Testis (tissue), 3 donors: ENCODE data around the gene DDAH2. TPM values are rescaled to one million over a fixed set of nuclear protein-coding genes. Genes with fewer than 3 reads are reported as not detected.
A peak's percentile ranks its signal among the peaks of the same experiment; 100 is the strongest.

Experiments
- DNase-seq: peaks from one replicate; pipeline ENCODE4 v3.0.0-alpha.2; 2019
- H3K27ac ChIP-seq, 2 donors: fragments of 200-600 bp; sonication (generic); one replicate each; pipeline ENCODE4 v1.5.1; 2019
- H3K27me3 ChIP-seq: fragments of 200-600 bp; sonication (generic); one replicate; pipeline ENCODE4 v1.5.1; 2019
- H3K36me3 ChIP-seq: fragments of 200-600 bp; sonication (generic); one replicate; pipeline ENCODE4 v1.5.1; 2017; ENCODE audit warnings: low read depth; ENCODE audit errors: missing control alignments
- H3K4me1 ChIP-seq: fragments of 200-600 bp; sonication (generic); one replicate; pipeline ENCODE4 v1.5.1; 2019
- H3K4me3 ChIP-seq, 2 donors: fragments of 200-600 bp; sonication (generic); one replicate each; pipeline ENCODE4 v1.5.1; 2017 to 2019
- H3K9me3 ChIP-seq: fragments of 200-600 bp; sonication (generic); one replicate; pipeline ENCODE4 v1.5.1; 2017
- POLR2A ChIP-seq: fragments of 450-650 bp; IDR thresholded peaks from one replicate; pipeline ENCODE4 v1.6.1; 2017; ENCODE audit warnings: antibody characterized with exemption, mild to moderate bottlenecking, moderate library complexity
- WGBS, 2 donors: methylation state at CpG; one replicate each; pipeline ENCODE4 v1.1.5; 2018; 5-methylcytosine and 5-hydroxymethylcytosine counted together
- intact Hi-C: fragments of 100-400 bp; cut with DNase I; formaldehyde crosslinking; loops from one replicate; pipeline ENCODE4 v1.15.1; 2023; ENCODE audit warnings: low total_unique reads
- polyA plus RNA-seq: library from polyadenylated mRNA; stranded (reverse); fragments of 350-450 nt; fragmentation: Illumina TruSeq; extraction: RNeasy Lipid Tissue Mini Kit (QIAGEN cat#74804); gene quantifications from one replicate; pipeline ENCODE4 v1.2.3, GENCODE V29; 2014; ENCODE audit warnings: low read depth, low replicate concordance; ENCODE audit not compliant: insufficient read depth
- total RNA-seq, 2 donors: library from RNA; depleted of rRNA; stranded (reverse); fragments of >200 nt; gene quantifications; one replicate each; pipeline ENCODE4 v1.2.3, GENCODE V29; 2016
- TF ChIP-seq, protein P1 (sequence below), 3 experiments: fragments of 450-650 bp in 2 of 3; fragments of 200-600 bp in 1 of 3; sonication (generic) in 1 of 3; IDR thresholded peaks; one replicate each; pipeline ENCODE4 v1.5.1; 2016 to 2019; ENCODE audit warnings: antibody characterized with exemption in 3 of 3, mild to moderate bottlenecking in 2 of 3, moderate library complexity in 1 of 3

The DDAH2 gene
- total and polyA plus RNA-seq, 3 donors from 2014 or later: 19.6 to 50.8 (median 38.0) TPM

DNA sequence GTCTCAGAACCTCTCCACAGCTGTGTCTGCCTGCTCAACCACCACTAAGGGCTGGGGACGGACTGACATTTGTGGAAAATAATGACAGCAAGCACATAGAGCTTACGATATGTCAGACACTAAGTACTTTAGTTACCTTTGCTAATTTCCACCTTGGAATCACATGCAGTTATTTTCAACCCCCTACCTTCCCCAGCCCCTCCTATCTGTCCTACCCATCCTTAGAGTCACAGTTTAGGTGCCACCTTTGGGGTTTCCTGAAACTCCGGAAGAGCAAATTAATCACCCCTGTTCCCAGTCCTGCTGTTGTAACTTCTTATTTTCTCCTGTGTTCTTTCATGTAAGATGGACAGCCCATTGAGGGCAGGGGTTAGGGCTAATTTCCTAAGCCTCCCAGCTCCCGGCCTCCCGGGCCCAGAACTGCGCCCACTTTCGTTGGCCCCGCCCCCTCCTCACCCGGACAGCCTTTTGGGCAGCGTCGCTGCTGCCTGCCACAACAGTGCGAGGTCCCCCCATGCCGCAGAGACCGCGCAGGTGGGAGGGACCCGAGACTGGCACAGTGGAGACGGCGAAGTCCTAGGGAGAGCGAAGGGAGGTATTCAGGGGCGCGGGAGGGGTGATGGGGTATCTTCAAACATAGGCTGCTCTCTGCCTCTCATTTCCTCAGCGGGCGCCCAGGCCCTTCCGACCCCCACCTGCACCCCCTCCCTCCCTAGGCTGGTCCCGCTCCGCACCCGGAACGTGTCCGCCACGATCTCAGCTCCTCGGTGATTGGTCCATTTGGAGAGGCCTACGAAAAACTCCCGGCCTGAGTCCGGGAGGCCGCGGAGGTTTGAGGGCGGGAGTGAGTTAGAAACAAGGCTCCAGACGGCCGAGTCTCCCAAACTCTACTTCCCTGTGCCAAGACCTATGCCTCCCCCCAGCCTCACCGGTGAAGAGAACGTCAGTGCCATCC, 1.1 kb downstream of the DDAH2 start:
- Histone ChIP-seq H3K4me3 (peak overlapping the region; percentile 66 to 85), H3K9me3 (no peaks in the 10 kb centered on the region), H3K27me3 (no peaks in the 10 kb centered on the region), H3K36me3 (no peaks in the 10 kb centered on the region), H3K27ac (peak overlapping the region; percentile 94 to 96), H3K4me1 (peaks cover 6% of the 10 kb centered on the region)
- 54 to 59% methylated on average over 39 to 40 of the region's 41 CpGs for WGBS, 2 donors
- intact Hi-C loops: no loop called here
- TF ChIP-seq, protein P1, sequence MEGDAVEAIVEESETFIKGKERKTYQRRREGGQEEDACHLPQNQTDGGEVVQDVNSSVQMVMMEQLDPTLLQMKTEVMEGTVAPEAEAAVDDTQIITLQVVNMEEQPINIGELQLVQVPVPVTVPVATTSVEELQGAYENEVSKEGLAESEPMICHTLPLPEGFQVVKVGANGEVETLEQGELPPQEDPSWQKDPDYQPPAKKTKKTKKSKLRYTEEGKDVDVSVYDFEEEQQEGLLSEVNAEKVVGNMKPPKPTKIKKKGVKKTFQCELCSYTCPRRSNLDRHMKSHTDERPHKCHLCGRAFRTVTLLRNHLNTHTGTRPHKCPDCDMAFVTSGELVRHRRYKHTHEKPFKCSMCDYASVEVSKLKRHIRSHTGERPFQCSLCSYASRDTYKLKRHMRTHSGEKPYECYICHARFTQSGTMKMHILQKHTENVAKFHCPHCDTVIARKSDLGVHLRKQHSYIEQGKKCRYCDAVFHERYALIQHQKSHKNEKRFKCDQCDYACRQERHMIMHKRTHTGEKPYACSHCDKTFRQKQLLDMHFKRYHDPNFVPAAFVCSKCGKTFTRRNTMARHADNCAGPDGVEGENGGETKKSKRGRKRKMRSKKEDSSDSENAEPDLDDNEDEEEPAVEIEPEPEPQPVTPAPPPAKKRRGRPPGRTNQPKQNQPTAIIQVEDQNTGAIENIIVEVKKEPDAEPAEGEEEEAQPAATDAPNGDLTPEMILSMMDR (IDR thresholded peaks at IDR 0.05): no peak
- no peak for TF ChIP-seq POLR2A
- no peak for DNase-seq

DNA sequence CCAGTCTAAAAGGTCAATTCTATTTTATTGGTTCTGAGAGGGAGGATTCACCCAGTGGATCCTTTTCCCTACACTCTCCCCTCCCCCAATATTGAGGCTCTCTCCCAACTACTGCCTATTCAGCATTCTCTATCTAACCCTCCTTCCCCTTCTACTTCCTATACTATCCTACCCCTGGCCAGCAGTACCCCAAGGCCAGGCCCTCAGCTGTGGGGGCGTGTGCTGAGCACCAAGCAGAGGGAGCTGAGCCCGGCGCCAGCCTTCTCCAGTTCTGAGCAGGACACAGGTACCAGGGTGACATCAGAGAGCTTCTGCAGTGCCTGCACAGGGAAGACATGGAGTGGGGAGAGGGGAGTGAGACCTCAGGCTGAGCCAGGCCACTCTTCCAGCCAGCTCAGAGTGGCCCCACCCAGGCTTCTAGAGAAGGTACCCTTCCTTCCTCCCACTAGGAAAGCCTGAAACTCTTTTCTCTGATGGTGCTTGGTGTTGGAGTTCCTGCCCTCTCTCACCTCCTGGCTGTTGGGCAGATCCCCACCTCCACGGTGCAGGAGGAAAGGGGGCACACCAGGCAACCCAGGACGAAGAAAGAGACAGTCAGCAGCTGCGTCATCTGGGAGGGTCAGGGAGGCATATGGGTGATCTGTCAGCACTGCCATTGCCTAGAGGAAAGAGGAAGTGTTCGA, 1.9 kb downstream of the DDAH2 start:
- H3K4me1 ChIP-seq: peaks cover 6% of the 10 kb centered on the region
- peak overlapping the region in 1 of 2 donors; percentile 96 for H3K27ac ChIP-seq
- DNase-seq: no peak
- H3K36me3 ChIP-seq: no peaks in the 10 kb centered on the region
- H3K4me3 ChIP-seq: no peak overlapping the region
- TF ChIP-seq, protein P1 (IDR thresholded peaks at IDR 0.05): no peak
- TF ChIP-seq POLR2A: no peak
- 72 to 79% methylated on average over 7 of the region's 7 CpGs for WGBS, 2 donors
- intact Hi-C loops: no loop called here
- H3K9me3 ChIP-seq: no peaks in the 10 kb centered on the region
- H3K27me3 ChIP-seq: no peaks in the 10 kb centered on the region

DNA sequence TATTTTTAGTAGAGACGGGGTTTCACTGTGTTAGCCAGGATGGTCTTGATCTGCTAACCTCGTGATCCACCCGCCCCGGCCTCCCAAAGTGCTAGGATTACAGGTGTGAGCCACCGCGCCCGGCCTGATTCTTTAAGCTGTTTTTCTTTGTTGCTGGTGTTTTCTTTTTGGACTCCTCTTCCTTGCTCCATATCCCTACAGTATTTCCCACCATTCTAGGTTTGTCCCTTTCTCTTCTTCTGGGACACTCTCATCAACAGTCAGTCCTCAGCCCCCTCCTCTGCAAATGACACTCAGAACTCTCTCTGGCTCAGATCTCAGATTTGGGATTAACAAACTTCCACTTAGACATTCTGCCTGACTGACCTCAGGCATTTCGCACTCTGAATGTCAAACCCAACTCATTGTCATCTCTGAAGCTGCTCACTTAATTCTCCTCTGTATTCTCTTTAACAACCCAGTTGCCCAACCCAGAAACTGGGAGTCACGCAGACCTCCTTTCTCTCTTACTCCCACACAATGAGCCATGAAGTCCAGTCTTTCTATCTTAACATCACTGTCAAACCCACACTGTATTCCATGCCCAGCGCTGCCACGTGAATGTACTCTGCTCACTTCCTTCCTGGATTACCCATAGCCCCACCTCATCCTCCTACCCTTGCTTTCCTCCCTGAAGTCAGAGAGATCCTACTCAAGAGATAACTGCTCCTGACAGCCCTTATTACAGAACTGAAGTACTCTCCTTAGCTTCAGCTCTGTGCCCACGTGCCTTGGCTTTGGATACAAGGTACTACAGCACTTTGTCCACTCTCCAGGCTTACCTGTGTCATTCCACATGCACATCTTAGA, 3.4 kb downstream of the DDAH2 start:
- WGBS, 2 donors: 81% methylated on average over 12 of the region's 12 CpGs
- no peak overlapping the region for H3K27ac ChIP-seq
- intact Hi-C loops: no loop called here

DNA sequence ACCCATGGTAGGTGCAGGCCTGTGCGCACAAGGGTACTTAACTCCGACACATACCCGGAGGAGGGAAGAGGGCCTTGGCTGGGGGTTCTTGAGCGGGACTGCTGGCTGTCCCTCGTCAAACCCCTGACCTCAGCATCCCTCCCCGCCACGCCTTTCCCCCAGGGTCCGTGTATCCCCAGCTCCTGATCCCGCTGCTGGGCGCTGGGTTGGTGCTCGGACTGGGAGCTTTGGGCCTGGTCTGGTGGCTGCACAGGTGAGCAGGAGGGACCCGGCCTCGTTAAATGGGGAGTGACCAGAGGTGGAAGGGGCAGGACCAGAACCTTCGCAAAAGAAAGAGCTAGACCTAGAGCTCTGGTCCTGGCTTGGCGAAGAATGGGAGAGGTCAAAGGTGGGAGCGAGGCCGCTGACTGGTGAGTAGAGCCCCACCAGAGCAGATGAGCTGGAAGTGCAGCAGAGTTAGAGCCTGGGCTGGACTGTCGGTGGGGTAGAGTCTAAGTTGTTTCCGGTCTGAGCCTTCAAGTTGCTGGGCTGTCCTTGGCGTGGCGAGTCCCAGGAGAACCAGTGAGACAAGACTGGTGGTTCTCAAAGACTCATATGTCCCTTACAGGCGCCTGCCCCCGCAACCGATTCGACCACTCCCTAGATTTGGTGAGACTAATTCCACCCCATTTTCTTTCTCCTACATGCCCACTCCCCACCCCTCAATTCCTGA, 5.0 kb downstream of the DDAH2 start:
- Histone ChIP-seq H3K4me3 (no peak overlapping the region), H3K27me3 (no peaks in the 10 kb centered on the region), H3K36me3 (no peaks in the 10 kb centered on the region), H3K4me1 (peaks cover 6% of the 10 kb centered on the region), H3K27ac (no peak overlapping the region), H3K9me3 (no peaks in the 10 kb centered on the region)
- WGBS, 2 donors: 73 to 75% methylated on average over 18 to 25 of the region's 25 CpGs
- intact Hi-C loops: no loop called here
- TF ChIP-seq POLR2A: no peak
- TF ChIP-seq, protein P1 (IDR thresholded peaks at IDR 0.05): no peak
- no peak for DNase-seq

More for the DNA sequence above, 3.4 kb downstream of the DDAH2 start:
- no peak for TF ChIP-seq POLR2A
- TF ChIP-seq, protein P1 (IDR thresholded peaks at IDR 0.05): no peak
- Histone ChIP-seq H3K36me3 (no peaks in the 10 kb centered on the region), H3K9me3 (no peaks in the 10 kb centered on the region), H3K4me3 (no peak overlapping the region), H3K27me3 (no peaks in the 10 kb centered on the region), H3K4me1 (peaks cover 6% of the 10 kb centered on the region)
- DNase-seq: peak; percentile 47
